HepG2 (cell line): Measurements from ENCODE around the gene CHST11. TPM values are rescaled to one million over a fixed set of nuclear protein-coding genes. Genes with fewer than 3 reads are reported as not detected.

Experiments
- ATAC-seq: fragments of 200-7000 bp; cut with Tn5 transposase; 3 replicates; pipeline ENCODE4 v1.9.1; 2020; ENCODE audit warnings: mild to moderate bottlenecking, moderate library complexity
- BruUV-seq: library from RNA; stranded (reverse); fragments of 400-500 nt; replicated peaks from 2 replicates; lab custom pipeline; 2021; lab: Mats Ljungman, UMichigan
- CTCF ChIA-PET: fragments of 300-600 bp; formaldehyde crosslinking; extraction: SDS; loops from one replicate; lab custom pipeline; 2021; ENCODE audit warnings: low total read pairs, inconsistent platforms, low intra/inter-chr PET ratio; lab: Yijun Ruan, JAX
- POLR2A ChIA-PET: fragments of 350-600 bp; sonication (Branson Sonifier 250); formaldehyde crosslinking; loops from one replicate; lab custom pipeline; 2020; ENCODE audit warnings: antibody characterized with exemption, inconsistent platforms; lab: Yijun Ruan, JAX
- DNase-seq: peaks from one replicate; pipeline ENCODE4 v3.0.0-alpha.2; 2015; ENCODE audit warnings: low spot score
- FAIRE-seq: peaks from 3 replicates; lab custom pipeline; 2011; peaks lifted over from hg19 to GRCh38; lab: Jason Lieb, UNC
- H2AFZ ChIP-seq: one replicate; pipeline ENCODE4 v1.6.1; 2011; ENCODE audit warnings: low read length, inconsistent platforms
- H3K27ac ChIP-seq: fragments of 300-600 bp; 3 replicates; pipeline ENCODE4 v1.8.0; 2011; ENCODE audit warnings: mixed run types, mild to moderate bottlenecking, mixed read lengths, low read length, inconsistent platforms; ENCODE audit not compliant: insufficient read depth; ENCODE audit errors: extremely low read length
- H3K27me3 ChIP-seq, 2 experiments: fragments of 200-600 bp in 1 of 2; 2 replicates in 1 of 2; 3 replicates in 1 of 2; pipeline versions ENCODE4 v1.6.0 to v1.8.0; 2011; ENCODE audit warnings: low read length in 2 of 2, mild to moderate bottlenecking in 2 of 2, moderate library complexity in 2 of 2, inconsistent platforms in 1 of 2; ENCODE audit not compliant: insufficient read depth in 2 of 2, control insufficient read depth in 1 of 2
- H3K36me3 ChIP-seq, 2 experiments: fragments of 200-600 bp in 1 of 2; replicated peaks in 1 of 2; 2 replicates in 1 of 2; 3 replicates in 1 of 2; pipeline versions ENCODE4 v1.5.1 to v1.8.0; 2011; ENCODE audit warnings: low read length in 2 of 2, inconsistent platforms in 1 of 2; ENCODE audit not compliant: insufficient read depth in 2 of 2, control insufficient read depth in 1 of 2
- H3K4me1 ChIP-seq: 2 replicates; pipeline ENCODE4 v1.5.1; 2012; ENCODE audit warnings: low read length, inconsistent platforms; ENCODE audit not compliant: insufficient read depth
- H3K4me2 ChIP-seq: 2 replicates; pipeline ENCODE4 v1.6.0; 2011; ENCODE audit warnings: low read depth, low read length, inconsistent platforms
- H3K4me3 ChIP-seq, 3 experiments: fragments of 200-600 bp in 1 of 3; sonication (generic), shearing (Covaris generic) in 1 of 3; replicated peaks in 1 of 3; 2 replicates each; pipeline ENCODE4 v1.5.1; 2011 to 2016; ENCODE audit warnings: low read length in 3 of 3, inconsistent platforms in 2 of 3, low read depth in 2 of 3, mild to moderate bottlenecking in 2 of 3, control low read depth in 1 of 3, mixed read lengths in 1 of 3; ENCODE audit not compliant: insufficient read depth in 1 of 3
- H3K79me2 ChIP-seq: one replicate; pipeline ENCODE4 v1.6.1; 2011; ENCODE audit warnings: low read length, inconsistent platforms; ENCODE audit not compliant: insufficient read depth
- H3K9ac ChIP-seq: 2 replicates; pipeline ENCODE4 v1.6.0; 2011; ENCODE audit warnings: mild to moderate bottlenecking, low read depth, low read length, inconsistent platforms; ENCODE audit not compliant: insufficient read depth
- H3K9me3 ChIP-seq: 2 replicates; pipeline ENCODE4 v1.5.1; 2012; ENCODE audit warnings: mild to moderate bottlenecking, low read length
- H4K20me1 ChIP-seq: 2 replicates; pipeline ENCODE4 v1.6.0; 2011; ENCODE audit warnings: inconsistent platforms, mild to moderate bottlenecking, low read length, moderate library complexity; ENCODE audit not compliant: insufficient read depth
- ATAD3A ChIP-seq: sonication (generic); formaldehyde crosslinking; IDR thresholded peaks from 2 replicates; pipeline ENCODE4 v1.4.0; 2020; ENCODE audit warnings: missing genetic modification reagents
- EHMT2 ChIP-seq: fragments of 200-600 bp; sonication (generic); IDR thresholded peaks from 2 replicates; pipeline ENCODE4 v1.7.0; 2017; ENCODE audit warnings: antibody characterized with exemption, low read depth, low read length, borderline replicate concordance
- KLF16 ChIP-seq, 2 experiments: sonication (generic) in 1 of 2; formaldehyde crosslinking in 1 of 2; IDR thresholded peaks; 2 replicates each; pipeline versions ENCODE4 v1.6.1 to v1.8.0; 2016 to 2023; ENCODE audit warnings: missing genetic modification reagents in 2 of 2, missing compliant biosample characterization in 1 of 2
- MXI1 ChIP-seq: IDR thresholded peaks from 3 replicates; pipeline ENCODE4 v1.6.1; 2012; ENCODE audit warnings: low read depth, low read length, inconsistent platforms, borderline replicate concordance
- NR2F6 ChIP-seq, 2 experiments: IDR thresholded peaks; 2 replicates each; pipeline ENCODE4 v1.6.1; 2016; ENCODE audit warnings: antibody characterized with exemption in 1 of 2, mild to moderate bottlenecking in 1 of 2
- RAD21 ChIP-seq: fragments of 450-650 bp; formaldehyde crosslinking; IDR thresholded peaks from 2 replicates; pipeline ENCODE4 v1.5.0; 2020; ENCODE audit warnings: mild to moderate bottlenecking
- RARA ChIP-seq: IDR thresholded peaks from 2 replicates; pipeline ENCODE4 v1.6.1; 2016; ENCODE audit warnings: missing genetic modification reagents, missing compliant biosample characterization
- RARG ChIP-seq: sonication (generic); formaldehyde crosslinking; IDR thresholded peaks from 2 replicates; pipeline ENCODE4 v1.4.0; 2020; ENCODE audit warnings: low read depth, mild to moderate bottlenecking, missing genetic modification reagents
- RFX5 ChIP-seq: IDR thresholded peaks from 2 replicates; pipeline ENCODE4 v1.6.1; 2011; ENCODE audit warnings: low read depth, low read length, improper control_type of control experiment
- RFXANK ChIP-seq: IDR thresholded peaks from 2 replicates; pipeline ENCODE4 v1.6.1; 2016
- SMARCC2 ChIP-seq: fragments of 450-650 bp; IDR thresholded peaks from 2 replicates; pipeline ENCODE4 v1.6.1; 2017; ENCODE audit warnings: antibody characterized with exemption, mild to moderate bottlenecking
- USF2 ChIP-seq, 2 experiments: sonication (generic) in 1 of 2; formaldehyde crosslinking in 1 of 2; IDR thresholded peaks; 2 replicates each; pipeline versions ENCODE4 v1.5.1 to v1.6.1; 2011 to 2020; ENCODE audit warnings: borderline replicate concordance in 1 of 2, low read depth in 1 of 2, low read length in 1 of 2, mild to moderate bottlenecking in 1 of 2, missing genetic modification reagents in 1 of 2, moderate library complexity in 1 of 2
- ZNF350 ChIP-seq: sonication (generic); formaldehyde crosslinking; IDR thresholded peaks from 2 replicates; pipeline ENCODE4 v1.4.0; 2020; ENCODE audit warnings: mild to moderate bottlenecking, low read depth, missing genetic modification reagents, borderline replicate concordance
- WGBS: methylation state at CpG from one replicate; pipeline ENCODE4 v1.1.6; 2017; ENCODE audit warnings: low lambda C conversion rate; 5-methylcytosine and 5-hydroxymethylcytosine counted together
- in situ Hi-C: cut with HindIII; loops from 2 replicates; pipeline ENCODE4 v1.10.0; 2017; ENCODE audit warnings: low pct_unique_long_range_greater_than_20kb; ENCODE audit not compliant: extremely low pct_ligation_motif_present
- intact Hi-C: fragments of 100-400 bp; cut with micrococcal nuclease; formaldehyde crosslinking; loops from one replicate; pipeline ENCODE4 v1.10.0; 2022; ENCODE audit not compliant: unreplicated experiment
- polyA plus RNA-seq, 8 experiments: library from polyadenylated mRNA; depleted of rRNA in 3 of 8; stranded (reverse) in 7 of 8; unstranded in 1 of 8; fragments of >200 nt; fragmentation: Illumina TruSeq in 4 of 8; extraction: Trizol in 4 of 8; gene quantifications; 2 replicates each; pipeline versions ENCODE4 v1.2.1 to v1.2.3, GENCODE V29; 2011 to 2016; ENCODE audit warnings: low read depth in 4 of 8, missing spikeins in 1 of 8, mixed read lengths in 1 of 8; ENCODE audit not compliant: insufficient read depth in 1 of 8
- total RNA-seq, 5 experiments: library from RNA; depleted of rRNA; stranded (reverse); fragments of >200 nt; fragmentation: Illumina TruSeq; extraction: Trizol; gene quantifications; 2 replicates each; pipeline ENCODE4 v1.2.3, GENCODE V29; 2016; ENCODE audit warnings: low read depth in 1 of 5
- TF ChIP-seq, protein P1 (sequence below): sonication (generic); formaldehyde crosslinking; IDR thresholded peaks from 2 replicates; pipeline ENCODE4 v1.4.0; 2020; ENCODE audit warnings: missing genetic modification reagents
- TF ChIP-seq, protein P2 (sequence below): sonication (generic); formaldehyde crosslinking; IDR thresholded peaks from 2 replicates; pipeline ENCODE4 v1.4.0; 2020; ENCODE audit warnings: missing genetic modification reagents, borderline replicate concordance

Gene CHST11
- total and polyA plus RNA-seq, 2 of the 13 experiments (the other 11 are each of a cell fraction or from before 2014, with no cell fraction given), result 0.15 TPM; not detected in 1

DNA sequence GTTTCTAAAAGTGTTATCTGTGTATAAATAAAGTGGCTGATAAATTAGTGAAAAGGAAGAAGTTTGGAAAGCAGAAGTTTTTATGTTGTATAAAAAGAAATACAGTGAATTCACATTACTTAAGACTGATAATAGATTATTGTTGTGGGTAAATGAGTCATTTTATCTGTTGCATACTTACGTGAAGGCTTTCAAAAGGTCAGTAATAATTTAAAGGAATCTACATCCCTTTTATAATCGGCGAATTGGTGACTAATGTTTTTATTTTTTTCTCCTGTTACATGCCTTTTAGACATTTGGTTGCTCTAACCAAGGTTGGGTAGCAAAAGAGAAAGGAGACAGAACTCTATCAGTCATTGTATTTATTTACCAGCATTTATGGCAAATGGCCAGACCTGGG is 345.5 kb downstream of the CHST11 start:
- Histone ChIP-seq H3K27ac (no peak overlapping the region), H3K4me1 (no peaks in the 10 kb centered on the region), H2AFZ (no peak overlapping the region), H3K4me2 (no peak overlapping the region), H3K4me3 (no peak overlapping the region), H3K9ac (no peak overlapping the region), H3K79me2 (no peaks in the 10 kb centered on the region), H3K36me3 (no peaks in the 10 kb centered on the region), H3K27me3 (no peaks in the 10 kb centered on the region), H4K20me1 (no peaks in the 10 kb centered on the region), H3K9me3 (no peaks in the 10 kb centered on the region)
- TF ChIP-seq ZNF350 (no peak), EHMT2 (no peak), SMARCC2 (no peak), RAD21 (CRISPR knock-in tag) (no peak), MXI1 (no peak), RARA (CRISPR knock-in tag) (no peak), ATAD3A (no peak), KLF16 (CRISPR knock-in tag; IDR thresholded peaks at IDR 0.05) (no peak), NR2F6 (IDR thresholded peaks at IDR 0.05) (no peak), NR2F6 (CRISPR knock-in tag; IDR thresholded peaks at IDR 0.05) (no peak), RFXANK (CRISPR knock-in tag) (no peak), RARG (no peak)
- ChIA-PET POLR2A (no interaction called here), CTCF (no interaction called here)
- intact Hi-C loops (no loop called here), in situ Hi-C loops (no loop called here)
- FAIRE-seq (no peak), ATAC-seq (no peak), DNase-seq (no peak)
- 69% methylated on average over 3 of the region's 3 CpGs for WGBS
- BruUV-seq, result no TSS peak

DNA sequence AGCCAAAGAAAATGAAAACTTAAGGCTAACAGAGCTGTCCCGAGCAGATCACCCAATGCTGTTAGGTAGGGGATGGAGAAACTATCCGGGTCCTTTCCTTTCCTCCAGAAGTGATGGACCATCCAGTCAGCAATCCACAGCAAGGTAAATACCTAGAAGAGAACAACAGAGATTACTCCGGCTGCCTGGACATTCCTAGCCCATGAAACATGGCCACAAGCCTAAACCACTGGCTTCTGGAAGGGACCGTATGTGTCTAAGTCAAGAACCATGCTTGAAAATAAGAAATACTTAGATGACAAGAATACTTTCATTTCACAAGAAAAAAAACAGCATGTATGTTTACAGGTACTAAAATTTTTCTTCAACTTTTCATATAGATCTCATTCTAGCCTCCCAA is 348.4 kb downstream of the CHST11 start:
- H4K20me1 ChIP-seq, result no peaks in the 10 kb centered on the region
- H3K9ac ChIP-seq, result no peak overlapping the region
- H3K79me2 ChIP-seq, result no peaks in the 10 kb centered on the region
- DNase-seq (no peak), ATAC-seq (no peak), FAIRE-seq (no peak)
- H3K4me3 ChIP-seq, result no peak overlapping the region
- no peaks in the 10 kb centered on the region for H3K4me1 ChIP-seq
- no peak overlapping the region for H3K4me2 ChIP-seq
- no peaks in the 10 kb centered on the region for H3K9me3 ChIP-seq
- no peaks in the 10 kb centered on the region for H3K27me3 ChIP-seq
- H2AFZ ChIP-seq, result no peak overlapping the region
- POLR2A ChIA-PET, result no interaction called here
- CTCF ChIA-PET, result no interaction called here
- H3K27ac ChIP-seq, result no peak overlapping the region
- no TSS peak for BruUV-seq
- in situ Hi-C loops (no loop called here), intact Hi-C loops (no loop called here)
- 83% methylated on average over 4 of the region's 4 CpGs for WGBS
- H3K36me3 ChIP-seq, result no peaks in the 10 kb centered on the region
- TF ChIP-seq RFX5 (no peak), USF2 (IDR thresholded peaks at IDR 0.05; ENCODE audit: low read depth, low read length) (no peak), USF2 (CRISPR knock-in tag; IDR thresholded peaks at IDR 0.05; ENCODE audit: borderline replicate concordance) (no peak)
- TF ChIP-seq, protein P1, sequence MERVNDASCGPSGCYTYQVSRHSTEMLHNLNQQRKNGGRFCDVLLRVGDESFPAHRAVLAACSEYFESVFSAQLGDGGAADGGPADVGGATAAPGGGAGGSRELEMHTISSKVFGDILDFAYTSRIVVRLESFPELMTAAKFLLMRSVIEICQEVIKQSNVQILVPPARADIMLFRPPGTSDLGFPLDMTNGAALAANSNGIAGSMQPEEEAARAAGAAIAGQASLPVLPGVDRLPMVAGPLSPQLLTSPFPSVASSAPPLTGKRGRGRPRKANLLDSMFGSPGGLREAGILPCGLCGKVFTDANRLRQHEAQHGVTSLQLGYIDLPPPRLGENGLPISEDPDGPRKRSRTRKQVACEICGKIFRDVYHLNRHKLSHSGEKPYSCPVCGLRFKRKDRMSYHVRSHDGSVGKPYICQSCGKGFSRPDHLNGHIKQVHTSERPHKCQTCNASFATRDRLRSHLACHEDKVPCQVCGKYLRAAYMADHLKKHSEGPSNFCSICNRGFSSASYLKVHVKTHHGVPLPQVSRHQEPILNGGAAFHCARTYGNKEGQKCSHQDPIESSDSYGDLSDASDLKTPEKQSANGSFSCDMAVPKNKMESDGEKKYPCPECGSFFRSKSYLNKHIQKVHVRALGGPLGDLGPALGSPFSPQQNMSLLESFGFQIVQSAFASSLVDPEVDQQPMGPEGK, result no peak
- TF ChIP-seq, protein P2, sequence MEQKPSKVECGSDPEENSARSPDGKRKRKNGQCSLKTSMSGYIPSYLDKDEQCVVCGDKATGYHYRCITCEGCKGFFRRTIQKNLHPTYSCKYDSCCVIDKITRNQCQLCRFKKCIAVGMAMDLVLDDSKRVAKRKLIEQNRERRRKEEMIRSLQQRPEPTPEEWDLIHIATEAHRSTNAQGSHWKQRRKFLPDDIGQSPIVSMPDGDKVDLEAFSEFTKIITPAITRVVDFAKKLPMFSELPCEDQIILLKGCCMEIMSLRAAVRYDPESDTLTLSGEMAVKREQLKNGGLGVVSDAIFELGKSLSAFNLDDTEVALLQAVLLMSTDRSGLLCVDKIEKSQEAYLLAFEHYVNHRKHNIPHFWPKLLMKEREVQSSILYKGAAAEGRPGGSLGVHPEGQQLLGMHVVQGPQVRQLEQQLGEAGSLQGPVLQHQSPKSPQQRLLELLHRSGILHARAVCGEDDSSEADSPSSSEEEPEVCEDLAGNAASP (CRISPR knock-in tag), result no peak
